Measurements from ENCODE around the gene TULP1. TPM values are rescaled to one million over a fixed set of nuclear protein-coding genes. Genes with fewer than 3 reads are reported as not detected.

Gene TULP1
- total RNA-seq, 1 experiment from 2014 or later, result not detected

DNA sequence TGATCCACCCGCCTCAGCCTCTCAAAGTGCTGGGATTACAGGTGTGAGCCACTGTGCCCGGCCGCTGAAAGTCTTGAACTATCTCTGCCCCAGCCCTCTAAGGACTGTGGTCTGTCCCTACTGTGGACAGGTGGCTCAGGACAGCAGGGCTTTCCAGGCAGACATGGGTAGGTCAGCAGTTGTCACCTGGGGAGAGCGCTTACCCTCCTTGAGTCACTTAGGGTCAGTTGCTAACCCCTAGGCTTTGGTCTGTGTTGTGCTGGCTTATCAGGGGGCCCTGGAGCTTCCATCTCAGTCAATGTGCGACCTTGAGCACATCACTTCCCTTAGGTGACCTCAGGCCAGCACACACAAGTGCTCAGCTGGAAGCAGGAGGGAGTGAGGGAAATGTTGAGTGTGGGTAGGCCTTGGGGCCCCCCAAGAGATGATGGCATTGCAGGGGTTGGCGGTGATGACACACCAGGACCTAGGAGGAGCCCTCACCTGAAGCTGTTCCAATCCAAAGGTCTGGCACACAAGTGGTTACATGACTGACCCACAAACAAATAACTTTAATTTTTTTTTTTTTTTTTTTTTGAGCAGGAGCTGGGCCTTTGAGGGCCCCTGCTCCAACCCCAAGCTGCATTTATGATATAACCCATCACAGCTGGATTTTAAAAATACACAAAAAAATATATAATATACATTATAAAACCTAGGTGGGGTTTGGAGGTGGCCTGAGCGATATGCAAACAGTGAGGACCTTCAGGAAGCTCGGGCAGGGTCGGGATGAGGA lies 39.4 kb downstream of the TULP1 start:
- Histone ChIP-seq H4K91ac (ENCODE audit: insufficient read length, low read depth, low read length) (no peak overlapping the region), H3K18ac (ENCODE audit: insufficient read length, low read depth, low read length) (no peak overlapping the region), H2BK20ac (ENCODE audit: low read depth, low read length, poor library complexity, severe bottlenecking) (no peak overlapping the region), H3K4ac (ENCODE audit: low read depth, low read length) (no peak overlapping the region), H3K79me1 (ENCODE audit: insufficient read depth, low read depth, low read length, poor library complexity, severe bottlenecking) (peaks cover 3% of the 10 kb centered on the region), H3K4me1 (ENCODE audit: insufficient read depth, low read length) (0 out of 2 replicates have a peak, but pooled peaks cover 3% of the 10 kb centered on the region), H3K14ac (ENCODE audit: insufficient read depth, low read length) (no peak overlapping the region; the same call in 1 of the 2 replicates), H3T11ph (ENCODE audit: low read length) (no peak overlapping the region), H4K20me1 (ENCODE audit: control insufficient read depth, insufficient read depth, insufficient read length) (no peaks in the 10 kb centered on the region), H3K27ac (ENCODE audit: insufficient read length, low read depth, low read length) (no peak overlapping the region), H3K79me2 (ENCODE audit: insufficient read depth, low read length) (peaks cover 18% of the 10 kb centered on the region; the same call in 1 of the 2 replicates), H2AK5ac (ENCODE audit: insufficient read length, low read length) (no peak overlapping the region), H2BK120ac (ENCODE audit: low read depth, low read length, poor library complexity, severe bottlenecking) (no peak overlapping the region), H3K9me3 (ENCODE audit: control insufficient read depth, low read depth, low read length) (no peaks in the 10 kb centered on the region), H4K5ac (ENCODE audit: insufficient read length, low read depth, low read length) (no peak overlapping the region), H3K23ac (ENCODE audit: insufficient read length, low read depth, low read length) (no peak overlapping the region), H2AFZ (ENCODE audit: low read length) (no peak overlapping the region), H2BK5ac (ENCODE audit: insufficient read length, low read length) (no peak overlapping the region), H3K56ac (ENCODE audit: insufficient read length, low read depth, low read length) (no peak overlapping the region), H3K23me2 (ENCODE audit: insufficient read length, low read depth, low read length, poor library complexity, severe bottlenecking) (peaks cover 11% of the 10 kb centered on the region), H3K4me2 (ENCODE audit: insufficient read depth, insufficient read length, low read length) (no peak overlapping the region), H3K27me3 (ENCODE audit: insufficient read depth, low read length) (no peaks in the 10 kb centered on the region), H2BK12ac (ENCODE audit: insufficient read length, low read depth, low read length) (no peak overlapping the region), H3K9ac (ENCODE audit: extremely low read depth, insufficient read length, low read length) (no peak overlapping the region), H4K8ac (replicated peaks; ENCODE audit: insufficient read length, low read depth, low read length) (no peak overlapping the region), H2BK15ac (ENCODE audit: low read depth, low read length) (no peak overlapping the region)
- H3K9me3 Mint-ChIP-seq, result peaks cover 6 to 7% of the 10 kb centered on the region in 2 experiments; a peak in 4 of 5 replicates
- peaks cover 1% of the 10 kb centered on the region; the same call in 1 of the 2 replicates for H3K27me3 Mint-ChIP-seq (ENCODE audit: low read depth)
- H3K27ac Mint-ChIP-seq, result peak overlapping the region; percentile 53 to 89 (median 55); a peak in 5 of 7 replicates
- no CpG with 5 or more reads among the region's 9 CpGs for WGBS (ENCODE audit: extremely low coverage, insufficient read length, low lambda C conversion rate)
- peak overlapping the region in 1 of 2 experiments; percentile 31; a peak in 2 of 5 replicates for H3K4me3 Mint-ChIP-seq
- TF ChIP-seq, protein P1, sequence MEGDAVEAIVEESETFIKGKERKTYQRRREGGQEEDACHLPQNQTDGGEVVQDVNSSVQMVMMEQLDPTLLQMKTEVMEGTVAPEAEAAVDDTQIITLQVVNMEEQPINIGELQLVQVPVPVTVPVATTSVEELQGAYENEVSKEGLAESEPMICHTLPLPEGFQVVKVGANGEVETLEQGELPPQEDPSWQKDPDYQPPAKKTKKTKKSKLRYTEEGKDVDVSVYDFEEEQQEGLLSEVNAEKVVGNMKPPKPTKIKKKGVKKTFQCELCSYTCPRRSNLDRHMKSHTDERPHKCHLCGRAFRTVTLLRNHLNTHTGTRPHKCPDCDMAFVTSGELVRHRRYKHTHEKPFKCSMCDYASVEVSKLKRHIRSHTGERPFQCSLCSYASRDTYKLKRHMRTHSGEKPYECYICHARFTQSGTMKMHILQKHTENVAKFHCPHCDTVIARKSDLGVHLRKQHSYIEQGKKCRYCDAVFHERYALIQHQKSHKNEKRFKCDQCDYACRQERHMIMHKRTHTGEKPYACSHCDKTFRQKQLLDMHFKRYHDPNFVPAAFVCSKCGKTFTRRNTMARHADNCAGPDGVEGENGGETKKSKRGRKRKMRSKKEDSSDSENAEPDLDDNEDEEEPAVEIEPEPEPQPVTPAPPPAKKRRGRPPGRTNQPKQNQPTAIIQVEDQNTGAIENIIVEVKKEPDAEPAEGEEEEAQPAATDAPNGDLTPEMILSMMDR (conservative IDR thresholded peaks at IDR 0.05), result no peak
- peak; percentile 52 for DNase-seq
- peaks cover 41 to 82% (median 81%) of the 10 kb centered on the region in 3 experiments for H3K36me3 Mint-ChIP-seq (ENCODE audit: insufficient read depth in 1 of 3, low read depth in 3 of 3)
- H3K4me1 Mint-ChIP-seq, result peaks cover 23 to 44% of the 10 kb centered on the region in 2 experiments
